SK-N-SH treated with all-trans-retinoic acid at 6 μM for 48 hours (cell line): Measurements from ENCODE around the gene ACP2.

ENCODE experiments used
- ARNTL ChIP-seq: fragments of 450-650 bp; formaldehyde crosslinking; IDR thresholded peaks from 2 replicates; pipeline ENCODE4 v1.5.0; 2020; ENCODE audit warnings: low read depth, mild to moderate bottlenecking, moderate library complexity, borderline replicate concordance
- CREB5 ChIP-seq: fragments of 250-450 bp; sonication (Bioruptor Pico); IDR thresholded peaks from 2 replicates; pipeline ENCODE4 v1.5.1; 2020; ENCODE audit warnings: low read depth, mild to moderate bottlenecking, moderate library complexity
- PATZ1 ChIP-seq: fragments of 250-450 bp; sonication (Bioruptor Pico); IDR thresholded peaks from 2 replicates; pipeline ENCODE4 v1.8.0; 2020; ENCODE audit warnings: mild to moderate bottlenecking, moderate library complexity, borderline replicate concordance
- POU6F1 ChIP-seq: fragments of 250-450 bp; sonication (Bioruptor Pico); IDR thresholded peaks from 2 replicates; pipeline ENCODE4 v1.8.0; 2021; ENCODE audit warnings: low read depth, mild to moderate bottlenecking, moderate library complexity, borderline replicate concordance
- PPARA ChIP-seq: fragments of 250-450 bp; sonication (Bioruptor Pico); IDR thresholded peaks from 2 replicates; pipeline ENCODE4 v1.5.0; 2020; ENCODE audit warnings: mild to moderate bottlenecking, borderline replicate concordance
- RARB ChIP-seq: fragments of 250-450 bp; sonication (Bioruptor Pico); IDR thresholded peaks from 2 replicates; pipeline ENCODE4 v1.8.0; 2021; ENCODE audit warnings: mild to moderate bottlenecking, moderate library complexity
- TOX ChIP-seq: fragments of 250-450 bp; sonication (Bioruptor Pico); IDR thresholded peaks from 2 replicates; pipeline ENCODE4 v1.8.0; 2021; ENCODE audit warnings: mild to moderate bottlenecking, moderate library complexity, borderline replicate concordance
- TSHZ2 ChIP-seq: fragments of 250-450 bp; sonication (Bioruptor Pico); IDR thresholded peaks from 2 replicates; pipeline ENCODE4 v1.5.0; 2020; ENCODE audit warnings: mild to moderate bottlenecking, moderate library complexity
- ZFP3 ChIP-seq: fragments of 250-450 bp; sonication (Bioruptor Pico); IDR thresholded peaks from 2 replicates; pipeline ENCODE4 v1.5.0; 2020; ENCODE audit warnings: mild to moderate bottlenecking, moderate library complexity
- ZNF565 ChIP-seq: fragments of 450-650 bp; formaldehyde crosslinking; conservative IDR thresholded peaks from 2 replicates; pipeline ENCODE4 v1.5.0; 2020; ENCODE audit warnings: low read depth, mild to moderate bottlenecking, moderate library complexity
- ZNF8 ChIP-seq: fragments of 450-650 bp; formaldehyde crosslinking; IDR thresholded peaks from 2 replicates; pipeline ENCODE4 v1.5.0; 2020; ENCODE audit warnings: mild to moderate bottlenecking, moderate library complexity

GRCh38 chr11:47241841-47242301, 6.7 kb downstream of the ACP2 start:
- TF ChIP-seq ZNF8 (CRISPR knock-in tag) (no peak), RARB (no peak), TSHZ2 (CRISPR knock-in tag) (no peak), CREB5 (CRISPR knock-in tag) (no peak), POU6F1 (CRISPR knock-in tag) (no peak), PPARA (CRISPR knock-in tag) (no peak), ZFP3 (CRISPR knock-in tag) (no peak), ZNF565 (CRISPR knock-in tag) (no peak), ARNTL (no peak), TOX (CRISPR knock-in tag) (no peak), PATZ1 (no peak)
